ENCODE results near the gene CBX5. TPM values are rescaled to one million over a fixed set of nuclear protein-coding genes. Genes with fewer than 3 reads are reported as not detected.

CBX5 gene
- total and polyA plus RNA-seq, 10 of the 15 experiments (the other 5 are each of a cell fraction or from before 2014, with no cell fraction given), result 46.7 to 138 (median 74.6) TPM

GRCh38 chr12:54216797-54217661 lies 62.9 kb downstream of the CBX5 start (continued):
- TF ChIP-seq BHLHE40 (IDR thresholded peaks at IDR 0.05; ENCODE audit: borderline replicate concordance in 1 of 2, low read depth in 2 of 2, low read length in 1 of 2) (0 out of 4 replicates have a peak, but pooled peaks of 1 of the 2 experiments have one; percentile 6), STAT3 (IDR thresholded peaks at IDR 0.05; ENCODE audit: low read depth, low read length) (no peak)

GRCh38 chr12:54215989-54216796 lies 63.7 kb downstream of the CBX5 start:
- H3K79me2 ChIP-seq (ENCODE audit: control insufficient read depth, insufficient read depth, low read length), result no peaks in the 10 kb centered on the region
- peak overlapping the region; percentile 71 for H3K4me3 ChIP-seq
- H4K20me1 ChIP-seq (ENCODE audit: control insufficient read depth, insufficient read depth), result no peaks in the 10 kb centered on the region
- H3K4me1 ChIP-seq (ENCODE audit: control insufficient read depth, insufficient read depth, low read length), result peaks cover 33% of the 10 kb centered on the region
- peak overlapping the region; percentile 98 for H3K4me2 ChIP-seq (ENCODE audit: control insufficient read depth, insufficient read depth)
- BruUV-seq (replicated peaks), result no TSS peak
- ChIA-PET POLR2A (interaction anchor here (1.2 to 1.6 kb wide), 3 partner anchors 64 to 164 kb away, joined by 3 to 6 read pairs (median 5); partner anchors contain the start of genes CBX5, COPZ1 and HNRNPA1), SMC1A (ENCODE audit: uncharacterized antibody, unreplicated experiment) (interaction anchor here (0.5 to 2.4 kb wide), 30 partner anchors 8 to 463 kb away, joined by 3 to 10 read pairs (median 4); partner anchors contain the start of genes COPZ1, HOXC10 and HOXC5), CTCF (interaction anchor here (0.6 to 5.1 kb wide), 55 partner anchors 9 to 470 kb away, joined by 3 to 63 read pairs (median 5); partner anchors contain the start of genes CBX5, COPZ1, HNRNPA1 and HOXC10), RAD21 (ENCODE audit: unreplicated experiment) (interaction anchor here (0.6 to 2.4 kb wide), 24 partner anchors 9 to 418 kb away, joined by 3 to 13 read pairs (median 3); partner anchors contain the start of genes CBX5, COPZ1, HOXC10 and HOXC4)
- H3K9me3 ChIP-seq (replicated peaks; ENCODE audit: control insufficient read depth, insufficient read depth, low read length), result no peaks in the 10 kb centered on the region
- H3K27ac ChIP-seq (ENCODE audit: control insufficient read depth, insufficient read depth), result peak overlapping the region; percentile 13; the same call in 1 of the 2 replicates
- DNase-seq (ENCODE audit: low read depth, low spot score) (no peak), ATAC-seq (peak; percentile 11), FAIRE-seq (no peak)
- intact Hi-C loops (cut with micrococcal nuclease; ENCODE audit: unreplicated experiment) (loop anchor here (10.0 kb wide), 1 partner anchor 511 kb away; no protein-coding TSS in a partner anchor), in situ Hi-C loops (cut with MboI) (loop anchor here (5.0 kb wide), 1 partner anchor 146 kb away; the partner anchor contains the start of gene GPR84)
- WGBS (ENCODE audit: insufficient coverage, insufficient replicate concordance, low lambda C conversion rate, missing lambda C conversion rate), result 9% methylated on average over 28 of the region's 31 CpGs
- H3K36me3 ChIP-seq (ENCODE audit: control insufficient read depth in 2 of 2, insufficient read depth in 2 of 2, low read length in 1 of 2), result no peaks in the 10 kb centered on the region
- peak overlapping the region; percentile 32; the same call in 1 of the 2 replicates for H3K9ac ChIP-seq (ENCODE audit: control insufficient read depth, insufficient read depth, low read length)
- H2AFZ ChIP-seq (ENCODE audit: control insufficient read depth, low read depth, low read length), result peak overlapping the region; percentile 78
- peaks cover 0 to 1% of the 10 kb centered on the region in 2 experiments; a peak in 1 of 4 replicates for H3K27me3 ChIP-seq (replicated peaks in 1 of 2; ENCODE audit: control insufficient read depth in 2 of 2, insufficient read depth in 2 of 2, low read length in 1 of 2)
- TF ChIP-seq RAD51 (IDR thresholded peaks at IDR 0.05), result no peak
- no peak for TF ChIP-seq NFXL1 (IDR thresholded peaks at IDR 0.05; ENCODE audit: borderline replicate concordance)
- no peak for TF ChIP-seq MXI1 (IDR thresholded peaks at IDR 0.05; ENCODE audit: low read depth, low read length)
- no peak for TF ChIP-seq MEF2A (IDR thresholded peaks at IDR 0.05; ENCODE audit: insufficient read depth, low read depth, low read length)
- 0 out of 2 replicates have a peak, but pooled peaks have one; percentile 45 for TF ChIP-seq NKRF (conservative IDR thresholded peaks at IDR 0.05)
- TF ChIP-seq IRF3 (IDR thresholded peaks at IDR 0.05), result no peak
- peak in 1 of 2 experiments; percentile 21; a peak in 1 of 4 replicates for TF ChIP-seq BHLHE40 (IDR thresholded peaks at IDR 0.05; ENCODE audit: borderline replicate concordance in 1 of 2, low read depth in 2 of 2, low read length in 1 of 2)
- TF ChIP-seq NR2F1 (conservative IDR thresholded peaks at IDR 0.05), result no peak
- TF ChIP-seq STAT3 (IDR thresholded peaks at IDR 0.05; ENCODE audit: low read depth, low read length), result no peak
- peak; percentile 10; the same call in 1 of the 2 replicates for TF ChIP-seq NBN (IDR thresholded peaks at IDR 0.05)
- TF ChIP-seq CREB1 (IDR thresholded peaks at IDR 0.05; ENCODE audit: low read depth), result no peak
- no peak for TF ChIP-seq CBX3 (IDR thresholded peaks at IDR 0.05; ENCODE audit: borderline replicate concordance, low read depth)
- TF ChIP-seq IRF4 (IDR thresholded peaks at IDR 0.05; ENCODE audit: low read depth, low read length), result no peak
- peak; percentile 3 for TF ChIP-seq USF1 (IDR thresholded peaks at IDR 0.05; ENCODE audit: borderline replicate concordance, extremely low read length, insufficient read depth, low read depth, low read length)

All from GM12878 (cell line).